HEK293 (cell line): Measurements from ENCODE around the gene FAM8A1.

Source experiments
- ZNF311 ChIP-seq: fragments of 450-650 bp; formaldehyde crosslinking; IDR thresholded peaks from 2 replicates; pipeline ENCODE4 v1.5.1; 2017; ENCODE audit warnings: missing biosample characterization, missing genetic modification characterization, borderline replicate concordance
- TF ChIP-seq, protein P1 (sequence below): fragments of 450-650 bp; formaldehyde crosslinking; IDR thresholded peaks from 2 replicates; pipeline ENCODE4; 2016; ENCODE audit warnings: missing biosample characterization, missing genetic modification characterization
- TF ChIP-seq, protein P2 (sequence below): fragments of 450-650 bp; formaldehyde crosslinking; IDR thresholded peaks from 2 replicates; pipeline ENCODE4 v1.5.1; 2016; ENCODE audit warnings: missing biosample characterization, missing genetic modification characterization

DNA sequence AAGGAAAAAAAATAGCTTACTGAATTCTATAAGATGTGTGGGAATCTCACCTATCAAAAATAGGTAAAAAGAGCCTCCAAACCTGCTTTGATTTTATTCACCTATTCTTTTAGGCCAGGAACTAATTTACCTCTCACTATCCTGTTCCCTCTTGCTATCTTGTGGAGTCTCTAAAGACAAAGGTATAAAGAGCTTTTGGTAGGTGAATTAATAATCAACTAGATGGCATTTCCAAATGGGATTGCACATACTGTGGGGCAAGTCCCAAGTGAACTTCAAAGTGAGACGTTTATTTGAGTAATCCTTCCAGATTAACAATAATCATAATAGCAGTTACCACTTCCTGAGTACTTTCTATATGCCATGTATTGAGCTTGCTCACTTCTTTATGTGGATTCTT is 2.8 kb downstream of the FAM8A1 start:
- TF ChIP-seq, protein P1, sequence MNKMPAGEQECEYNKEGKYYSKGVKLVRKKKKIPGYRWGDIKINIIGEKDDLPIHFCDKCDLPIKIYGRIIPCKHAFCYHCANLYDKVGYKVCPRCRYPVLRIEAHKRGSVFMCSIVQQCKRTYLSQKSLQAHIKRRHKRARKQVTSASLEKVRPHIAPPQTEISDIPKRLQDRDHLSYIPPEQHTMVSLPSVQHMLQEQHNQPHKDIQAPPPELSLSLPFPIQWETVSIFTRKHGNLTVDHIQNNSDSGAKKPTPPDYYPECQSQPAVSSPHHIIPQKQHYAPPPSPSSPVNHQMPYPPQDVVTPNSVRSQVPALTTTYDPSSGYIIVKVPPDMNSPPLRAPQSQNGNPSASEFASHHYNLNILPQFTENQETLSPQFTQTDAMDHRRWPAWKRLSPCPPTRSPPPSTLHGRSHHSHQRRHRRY (tag by site-specific recombination): no peak
- TF ChIP-seq, protein P2, sequence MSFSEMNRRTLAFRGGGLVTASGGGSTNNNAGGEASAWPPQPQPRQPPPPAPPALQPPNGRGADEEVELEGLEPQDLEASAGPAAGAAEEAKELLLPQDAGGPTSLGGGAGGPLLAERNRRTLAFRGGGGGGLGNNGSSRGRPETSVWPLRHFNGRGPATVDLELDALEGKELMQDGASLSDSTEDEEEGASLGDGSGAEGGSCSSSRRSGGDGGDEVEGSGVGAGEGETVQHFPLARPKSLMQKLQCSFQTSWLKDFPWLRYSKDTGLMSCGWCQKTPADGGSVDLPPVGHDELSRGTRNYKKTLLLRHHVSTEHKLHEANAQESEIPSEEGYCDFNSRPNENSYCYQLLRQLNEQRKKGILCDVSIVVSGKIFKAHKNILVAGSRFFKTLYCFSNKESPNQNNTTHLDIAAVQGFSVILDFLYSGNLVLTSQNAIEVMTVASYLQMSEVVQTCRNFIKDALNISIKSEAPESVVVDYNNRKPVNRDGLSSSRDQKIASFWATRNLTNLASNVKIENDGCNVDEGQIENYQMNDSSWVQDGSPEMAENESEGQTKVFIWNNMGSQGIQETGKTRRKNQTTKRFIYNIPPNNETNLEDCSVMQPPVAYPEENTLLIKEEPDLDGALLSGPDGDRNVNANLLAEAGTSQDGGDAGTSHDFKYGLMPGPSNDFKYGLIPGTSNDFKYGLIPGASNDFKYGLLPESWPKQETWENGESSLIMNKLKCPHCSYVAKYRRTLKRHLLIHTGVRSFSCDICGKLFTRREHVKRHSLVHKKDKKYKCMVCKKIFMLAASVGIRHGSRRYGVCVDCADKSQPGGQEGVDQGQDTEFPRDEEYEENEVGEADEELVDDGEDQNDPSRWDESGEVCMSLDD (tag by site-specific recombination): no peak
- TF ChIP-seq ZNF311: no peak
